GM12864 (cell line): ENCODE results near the gene HDLBP.
"Not testable (repeated sequence)": the region's sequence is repeated elsewhere in the genome, so short reads cannot be mapped to it uniquely, and the experiment has no call there.

Experiments
- DNase-seq: peaks from one replicate; pipeline ENCODE4 v3.0.0-alpha.2; 2011; ENCODE audit warnings: low read depth
- H3K4me3 ChIP-seq: 2 replicates; pipeline ENCODE4 v1.5.1; 2011; ENCODE audit warnings: mild to moderate bottlenecking, low read depth, low read length, control low read depth
- TF ChIP-seq, protein P1 (sequence below): IDR thresholded peaks from 2 replicates; pipeline ENCODE4 v1.5.1; 2011; ENCODE audit warnings: low read depth, mild to moderate bottlenecking, moderate library complexity, low read length, control low read depth, inconsistent platforms; ENCODE audit errors: missing control alignments

The HDLBP gene

GRCh38 chr2:241295326-241296095 lies 20.0 kb downstream of the HDLBP start:
- H3K4me3 ChIP-seq, result no peak overlapping the region
- TF ChIP-seq, protein P1, sequence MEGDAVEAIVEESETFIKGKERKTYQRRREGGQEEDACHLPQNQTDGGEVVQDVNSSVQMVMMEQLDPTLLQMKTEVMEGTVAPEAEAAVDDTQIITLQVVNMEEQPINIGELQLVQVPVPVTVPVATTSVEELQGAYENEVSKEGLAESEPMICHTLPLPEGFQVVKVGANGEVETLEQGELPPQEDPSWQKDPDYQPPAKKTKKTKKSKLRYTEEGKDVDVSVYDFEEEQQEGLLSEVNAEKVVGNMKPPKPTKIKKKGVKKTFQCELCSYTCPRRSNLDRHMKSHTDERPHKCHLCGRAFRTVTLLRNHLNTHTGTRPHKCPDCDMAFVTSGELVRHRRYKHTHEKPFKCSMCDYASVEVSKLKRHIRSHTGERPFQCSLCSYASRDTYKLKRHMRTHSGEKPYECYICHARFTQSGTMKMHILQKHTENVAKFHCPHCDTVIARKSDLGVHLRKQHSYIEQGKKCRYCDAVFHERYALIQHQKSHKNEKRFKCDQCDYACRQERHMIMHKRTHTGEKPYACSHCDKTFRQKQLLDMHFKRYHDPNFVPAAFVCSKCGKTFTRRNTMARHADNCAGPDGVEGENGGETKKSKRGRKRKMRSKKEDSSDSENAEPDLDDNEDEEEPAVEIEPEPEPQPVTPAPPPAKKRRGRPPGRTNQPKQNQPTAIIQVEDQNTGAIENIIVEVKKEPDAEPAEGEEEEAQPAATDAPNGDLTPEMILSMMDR, result no peak
- no peak for DNase-seq

- DNase-seq, H3K4me3 ChIP-seq: not testable (repeated sequence)
These were observed 22.1 kb downstream of the HDLBP start for GRCh38 chr2:241293378-241293797.

GRCh38 chr2:241291977-241292376 lies 23.5 kb downstream of the HDLBP start:
- TF ChIP-seq, protein P1, result no peak
- DNase-seq, result no peak
- no peak overlapping the region for H3K4me3 ChIP-seq

DNA sequence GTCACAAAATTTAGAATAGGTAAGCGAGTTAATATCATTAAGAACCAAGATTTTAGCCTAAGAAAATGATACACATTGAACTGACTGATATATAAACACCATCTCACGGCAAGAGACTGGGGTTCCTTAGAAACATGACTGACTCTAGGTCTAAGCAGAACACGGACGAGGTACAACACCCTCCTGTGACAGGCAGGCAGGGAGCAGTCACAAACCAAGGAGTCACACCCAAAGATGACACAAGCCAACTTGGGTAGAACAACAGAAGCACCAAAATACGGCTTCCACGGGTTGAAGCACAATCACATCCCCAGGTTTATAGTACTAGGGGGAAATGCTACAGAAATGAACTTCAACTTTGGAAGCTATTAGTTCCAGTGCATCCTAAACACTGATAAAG lies 24.3 kb downstream of the HDLBP start:
- no peak overlapping the region for H3K4me3 ChIP-seq
- no peak for DNase-seq
- TF ChIP-seq, protein P1, result no peak

- DNase-seq, result no peak
- H3K4me3 ChIP-seq, result no peak overlapping the region
- TF ChIP-seq, protein P1, result peak; percentile 8
These were observed 25.9 kb downstream of the HDLBP start for GRCh38 chr2:241289597-241289996.

GRCh38 chr2:241289053-241289452 lies 26.4 kb downstream of the HDLBP start:
- no peak overlapping the region for H3K4me3 ChIP-seq
- TF ChIP-seq, protein P1, result no peak
- no peak for DNase-seq

DNA sequence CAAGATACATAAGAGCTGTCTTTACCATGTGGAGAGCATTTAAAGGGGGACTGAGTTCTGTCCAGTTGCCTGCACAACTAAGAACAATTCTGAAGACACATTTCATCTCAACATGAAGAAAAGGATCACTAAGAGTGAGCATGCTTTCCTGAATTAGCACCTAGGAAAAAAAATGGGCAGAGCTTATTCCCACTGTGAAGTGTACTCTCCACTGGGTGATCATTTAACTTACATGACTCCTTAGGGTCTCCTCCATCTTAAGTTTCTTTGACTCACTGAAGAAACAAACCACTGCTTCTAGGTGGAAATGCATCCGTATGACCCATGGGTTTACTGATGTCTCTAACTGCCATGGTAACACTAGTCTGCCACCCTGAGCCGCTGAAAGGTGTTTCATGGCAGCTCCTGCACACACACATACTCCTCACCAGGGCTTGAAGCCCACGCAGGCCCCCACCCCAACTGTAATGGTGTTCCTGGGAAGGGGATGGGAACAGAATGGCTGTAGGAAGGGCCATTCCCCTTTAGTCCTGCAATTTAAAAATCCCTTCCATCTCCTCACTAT lies 27.1 kb downstream of the HDLBP start:
- H3K4me3 ChIP-seq, result no peak overlapping the region
- no peak for DNase-seq

More for the DNA sequence above, 27.1 kb downstream of the HDLBP start:
- TF ChIP-seq, protein P1, result no peak
